Measurements from ENCODE around the gene ZNF302. TPM values are rescaled to one million over a fixed set of nuclear protein-coding genes. Genes with fewer than 3 reads are reported as not detected.
"Not testable (repeated sequence)": the region's sequence is repeated elsewhere in the genome, so short reads cannot be mapped to it uniquely, and the experiment has no call there.

Gene ZNF302
- total and polyA plus RNA-seq, 9 donors = 23.3 to 40.6 (median 36.8) TPM

DNA sequence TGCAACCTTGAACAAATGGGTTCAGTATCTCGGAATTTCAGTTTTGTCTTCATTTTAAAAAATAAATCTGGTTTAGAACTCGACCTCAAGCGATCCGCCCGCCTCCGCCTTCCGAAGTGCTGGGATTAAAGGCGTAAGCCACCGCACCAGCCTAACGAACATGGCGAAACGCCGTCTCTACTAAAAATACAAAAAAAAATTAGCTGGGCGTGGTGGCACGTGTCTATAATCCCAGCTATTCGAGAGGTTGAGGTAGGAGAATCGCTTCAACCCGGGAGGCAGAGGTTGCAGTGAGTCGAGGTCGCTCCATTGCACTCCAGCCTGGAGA, 571 bp downstream of the ZNF302 start:
- intact Hi-C loops (cut with DNase I) = no loop called here
- peaks cover 4 to 24% of the 10 kb centered on the region in 2 donors for H3K9me3 ChIP-seq
- no peaks in the 10 kb centered on the region for H3K4me1 ChIP-seq (ENCODE audit: insufficient read depth)
- H3K27me3 ChIP-seq = no peaks in the 10 kb centered on the region
- 2 to 4% (median 2%) methylated on average over 20 of the region's 20 CpGs for WGBS, 3 donors
- peak overlapping the region; percentile 94 for H3K27ac ChIP-seq
- no peaks in the 10 kb centered on the region for H3K36me3 ChIP-seq
- TF ChIP-seq, protein P1, sequence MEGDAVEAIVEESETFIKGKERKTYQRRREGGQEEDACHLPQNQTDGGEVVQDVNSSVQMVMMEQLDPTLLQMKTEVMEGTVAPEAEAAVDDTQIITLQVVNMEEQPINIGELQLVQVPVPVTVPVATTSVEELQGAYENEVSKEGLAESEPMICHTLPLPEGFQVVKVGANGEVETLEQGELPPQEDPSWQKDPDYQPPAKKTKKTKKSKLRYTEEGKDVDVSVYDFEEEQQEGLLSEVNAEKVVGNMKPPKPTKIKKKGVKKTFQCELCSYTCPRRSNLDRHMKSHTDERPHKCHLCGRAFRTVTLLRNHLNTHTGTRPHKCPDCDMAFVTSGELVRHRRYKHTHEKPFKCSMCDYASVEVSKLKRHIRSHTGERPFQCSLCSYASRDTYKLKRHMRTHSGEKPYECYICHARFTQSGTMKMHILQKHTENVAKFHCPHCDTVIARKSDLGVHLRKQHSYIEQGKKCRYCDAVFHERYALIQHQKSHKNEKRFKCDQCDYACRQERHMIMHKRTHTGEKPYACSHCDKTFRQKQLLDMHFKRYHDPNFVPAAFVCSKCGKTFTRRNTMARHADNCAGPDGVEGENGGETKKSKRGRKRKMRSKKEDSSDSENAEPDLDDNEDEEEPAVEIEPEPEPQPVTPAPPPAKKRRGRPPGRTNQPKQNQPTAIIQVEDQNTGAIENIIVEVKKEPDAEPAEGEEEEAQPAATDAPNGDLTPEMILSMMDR (IDR thresholded peaks at IDR 0.05) = no peak
- TF ChIP-seq POLR2A (IDR thresholded peaks at IDR 0.05) (no peak), EP300 (IDR thresholded peaks at IDR 0.05) (no peak)
- H3K4me3 ChIP-seq = peak overlapping the region; percentile 89
- DNase-seq = no peak

DNA sequence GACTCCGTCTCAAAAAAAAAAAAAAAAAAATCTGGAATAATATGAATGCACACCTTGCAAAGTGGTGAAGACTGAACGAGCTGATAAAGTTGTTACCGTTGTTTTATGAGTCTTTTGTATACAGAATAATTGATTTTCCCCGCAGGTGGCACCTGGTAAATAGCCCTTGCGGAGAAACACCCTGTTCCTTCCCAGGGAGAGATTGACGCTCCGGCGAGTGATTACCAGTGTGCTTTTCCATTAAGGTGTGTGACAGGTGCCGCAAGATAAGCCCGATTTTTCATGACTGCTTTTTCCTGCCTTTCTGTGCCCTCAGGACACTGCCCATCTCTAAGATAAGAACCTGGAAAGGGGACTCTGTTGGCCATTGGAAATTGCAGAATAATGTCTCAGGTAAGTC, 943 bp downstream of the ZNF302 start:
- no peaks in the 10 kb centered on the region for H3K4me1 ChIP-seq (ENCODE audit: insufficient read depth)
- H3K9me3 ChIP-seq = peaks cover 4 to 24% of the 10 kb centered on the region in 2 donors
- no peaks in the 10 kb centered on the region for H3K27me3 ChIP-seq
- 56 to 59% (median 59%) methylated on average over 10 of the region's 10 CpGs for WGBS, 3 donors
- DNase-seq = no peak
- H3K36me3 ChIP-seq = no peaks in the 10 kb centered on the region
- H3K4me3 ChIP-seq = peak overlapping the region; percentile 89
- H3K27ac ChIP-seq = no peak overlapping the region
- TF ChIP-seq POLR2A (IDR thresholded peaks at IDR 0.05) (no peak), EP300 (IDR thresholded peaks at IDR 0.05) (no peak)
- TF ChIP-seq, protein P1 (IDR thresholded peaks at IDR 0.05) = no peak
- intact Hi-C loops (cut with DNase I) = no loop called here

DNA sequence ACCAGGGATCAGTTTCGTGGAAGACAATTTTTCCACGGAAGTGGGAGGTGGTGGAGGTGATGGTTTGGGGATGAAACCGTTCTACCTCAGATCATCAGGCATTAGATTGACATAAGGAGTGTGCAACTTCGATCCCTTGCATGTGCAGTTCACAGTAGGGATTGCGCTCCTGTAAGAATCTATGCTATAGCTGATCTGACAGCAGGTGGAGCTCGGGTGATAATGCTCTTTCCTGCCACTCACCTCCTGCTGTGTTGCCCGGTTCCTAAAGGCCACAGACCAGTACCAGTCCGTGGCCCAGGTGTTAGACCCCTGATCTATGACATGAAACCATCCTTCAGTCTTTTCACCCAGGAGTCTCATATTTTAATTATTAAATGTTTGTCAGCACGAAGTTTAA, 4.0 kb downstream of the ZNF302 start:
- H3K27me3 ChIP-seq = no peaks in the 10 kb centered on the region
- intact Hi-C loops (cut with DNase I) = no loop called here
- peaks cover 4 to 32% of the 10 kb centered on the region in 2 donors for H3K9me3 ChIP-seq
- no peaks in the 10 kb centered on the region for H3K4me1 ChIP-seq (ENCODE audit: insufficient read depth)
- no peaks in the 10 kb centered on the region for H3K36me3 ChIP-seq
- WGBS, 3 donors = 96 to 97% (median 96%) methylated on average over 9 of the region's 9 CpGs
- no peak overlapping the region for H3K27ac ChIP-seq
- TF ChIP-seq POLR2A (IDR thresholded peaks at IDR 0.05) = no peak
- TF ChIP-seq, protein P1 (IDR thresholded peaks at IDR 0.05) = no peak
- TF ChIP-seq EP300 (IDR thresholded peaks at IDR 0.05) = no peak
- DNase-seq = no peak
- H3K4me3 ChIP-seq = no peak overlapping the region

DNA sequence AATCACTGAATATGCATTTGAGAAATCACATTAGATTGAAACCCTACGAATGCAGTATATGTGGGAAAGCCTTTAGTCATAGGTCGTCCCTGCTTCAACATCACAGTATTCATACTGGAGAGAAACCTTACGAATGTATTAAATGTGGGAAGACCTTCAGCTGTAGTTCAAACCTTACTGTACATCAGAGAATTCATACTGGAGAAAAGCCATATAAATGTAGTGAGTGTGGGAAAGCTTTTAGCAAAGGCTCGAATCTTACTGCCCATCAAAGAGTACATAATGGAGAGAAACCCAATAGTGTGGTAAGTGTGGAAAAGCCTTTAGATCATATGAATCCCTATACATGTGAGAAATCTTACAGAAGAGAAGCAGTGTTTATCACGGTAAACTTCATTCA, 7.8 kb downstream of the ZNF302 start:
- peaks cover 4 to 21% of the 10 kb centered on the region in 2 donors for H3K9me3 ChIP-seq
- not testable (repeated sequence) for H3K36me3 ChIP-seq

DNA sequence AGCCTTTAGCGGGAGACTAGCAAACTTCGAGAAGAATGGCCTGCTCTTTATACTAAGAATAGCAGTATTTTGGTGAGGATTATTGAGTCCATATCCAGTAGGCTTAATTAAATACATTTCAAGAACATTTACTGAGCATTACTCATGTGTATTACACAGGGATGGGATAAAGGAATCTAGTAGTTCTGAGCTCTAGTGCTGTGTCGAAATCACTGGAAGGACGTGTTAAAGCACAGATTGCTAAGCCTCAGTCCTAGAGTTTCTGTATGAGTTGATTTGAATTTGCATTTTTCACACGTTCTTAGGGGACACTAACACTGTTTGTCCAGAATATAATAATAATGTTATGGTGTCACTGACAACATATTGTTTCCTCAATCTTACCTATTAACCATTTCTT, 9.0 kb downstream of the ZNF302 start:
- H3K27me3 ChIP-seq = no peaks in the 10 kb centered on the region
- TF ChIP-seq POLR2A (IDR thresholded peaks at IDR 0.05) (no peak), EP300 (IDR thresholded peaks at IDR 0.05) (no peak)
- TF ChIP-seq, protein P1 (IDR thresholded peaks at IDR 0.05) = no peak
- 90 to 92% (median 90%) methylated on average over 5 of the region's 5 CpGs for WGBS, 3 donors
- H3K4me1 ChIP-seq (ENCODE audit: insufficient read depth) = no peaks in the 10 kb centered on the region
- intact Hi-C loops (cut with DNase I) = no loop called here
- no peak overlapping the region for H3K27ac ChIP-seq
- H3K4me3 ChIP-seq = no peak overlapping the region
- H3K9me3 ChIP-seq = peaks cover 4 to 19% of the 10 kb centered on the region in 2 donors
- no peak for DNase-seq
- H3K36me3 ChIP-seq = no peaks in the 10 kb centered on the region

More for the DNA sequence above, 7.8 kb downstream of the ZNF302 start:
- H3K27ac ChIP-seq; H3K27me3 ChIP-seq; intact Hi-C loops (cut with DNase I); H3K4me3 ChIP-seq; DNase-seq; H3K4me1 ChIP-seq (ENCODE audit: insufficient read depth): not testable (repeated sequence)
- 85 to 98% (median 98%) methylated on average over 5 of the region's 5 CpGs for WGBS, 3 donors
